GM23338 (cell line): Measurements from ENCODE around the gene CNTNAP2. TPM values are rescaled to one million over a fixed set of nuclear protein-coding genes. Genes with fewer than 3 reads are reported as not detected.

Experiments
- ATAC-seq: fragments of 200-7000 bp; cut with Tn5 transposase; 3 replicates; pipeline ENCODE4 v1.9.1; 2020
- DNase-seq: peaks from one replicate; pipeline ENCODE4 v3.0.0-alpha.2; 2015; ENCODE audit warnings: low spot score
- H2AFZ ChIP-seq: fragments of 200-600 bp; sonication (generic); 2 replicates; pipeline ENCODE4 v1.8.0; 2016; ENCODE audit warnings: antibody characterized with exemption, mild to moderate bottlenecking, moderate library complexity
- H3F3A ChIP-seq: fragments of 200-600 bp; sonication (generic); replicated peaks from 2 replicates; pipeline ENCODE4 v1.8.0; 2017; ENCODE audit warnings: antibody characterized with exemption, mixed run types, low read depth
- H3K27ac ChIP-seq: fragments of 200-600 bp; sonication (generic); 2 replicates; pipeline ENCODE4 v1.6.1; 2016; ENCODE audit warnings: low read depth
- H3K27me3 ChIP-seq: fragments of 200-600 bp; sonication (generic); 2 replicates; pipeline ENCODE4 v1.8.0; 2016; ENCODE audit warnings: mild to moderate bottlenecking, mixed run types, moderate library complexity; ENCODE audit not compliant: insufficient read depth
- H3K36me3 ChIP-seq: fragments of 200-600 bp; sonication (generic); 2 replicates; pipeline ENCODE4 v1.8.0; 2016; ENCODE audit warnings: mild to moderate bottlenecking; ENCODE audit not compliant: insufficient read depth
- H3K4me1 ChIP-seq: fragments of 200-600 bp; sonication (generic); 2 replicates; pipeline ENCODE4 v1.8.0; 2016; ENCODE audit warnings: mild to moderate bottlenecking, moderate library complexity; ENCODE audit not compliant: insufficient read depth
- H3K4me2 ChIP-seq: fragments of 200-600 bp; sonication (generic); 2 replicates; pipeline ENCODE4 v1.7.1; 2017; ENCODE audit warnings: mixed run types
- H3K4me3 ChIP-seq: fragments of 200-600 bp; sonication (generic); 2 replicates; pipeline ENCODE4 v1.6.1; 2016; ENCODE audit warnings: mixed run types
- H3K79me2 ChIP-seq: fragments of 200-600 bp; sonication (generic); replicated peaks from 2 replicates; pipeline ENCODE4 v1.8.0; 2017; ENCODE audit warnings: mild to moderate bottlenecking; ENCODE audit not compliant: insufficient read depth
- H3K9me2 ChIP-seq: fragments of 200-600 bp; sonication (generic); 2 replicates; pipeline ENCODE4 v1.8.0; 2017; ENCODE audit not compliant: insufficient read depth
- H4K20me1 ChIP-seq: fragments of 200-600 bp; sonication (generic); replicated peaks from 2 replicates; pipeline ENCODE4 v1.8.0; 2017; ENCODE audit warnings: mild to moderate bottlenecking; ENCODE audit not compliant: insufficient read depth
- H3K27ac Mint-ChIP-seq: 2 replicates; pipeline ENCODE4 v1.8.0; 2020; ENCODE audit warnings: inconsistent platforms, mild to moderate bottlenecking, moderate library complexity, mixed read lengths
- H3K27me3 Mint-ChIP-seq: 3 replicates; pipeline ENCODE4 v1.8.0; 2022; ENCODE audit warnings: low read depth, mild to moderate bottlenecking, moderate library complexity, mixed read lengths, inconsistent platforms; ENCODE audit not compliant: insufficient read depth, poor library complexity
- H3K36me3 Mint-ChIP-seq: 3 replicates; pipeline ENCODE4 v1.8.0; 2021; ENCODE audit warnings: low read depth, mild to moderate bottlenecking, inconsistent platforms, moderate library complexity, mixed read lengths
- H3K4me1 Mint-ChIP-seq: 3 replicates; pipeline ENCODE4 v1.8.0; 2020; ENCODE audit warnings: mild to moderate bottlenecking, inconsistent platforms, mixed read lengths
- H3K4me3 Mint-ChIP-seq: 3 replicates; pipeline ENCODE4 v1.8.0; 2021; ENCODE audit warnings: moderate library complexity, mild to moderate bottlenecking, inconsistent platforms, mixed read lengths
- H3K9me3 Mint-ChIP-seq: 3 replicates; pipeline ENCODE4 v1.8.0; 2020; ENCODE audit warnings: moderate library complexity, mild to moderate bottlenecking, inconsistent platforms, mixed read lengths
- CREB1 ChIP-seq: fragments of 250-450 bp; sonication (Bioruptor Pico); IDR thresholded peaks from 2 replicates; pipeline ENCODE4 v1.5.0; 2020; ENCODE audit warnings: low read depth, mild to moderate bottlenecking, moderate library complexity
- CTCF ChIP-seq, 2 experiments: fragments of 200-600 bp in 1 of 2; sonication (generic) in 1 of 2; conservative IDR thresholded peaks; 2 replicates each; pipeline versions ENCODE4 v1.5.1 to v1.6.1; 2016 to 2017; ENCODE audit warnings: antibody characterized with exemption in 2 of 2, low read depth in 2 of 2, mild to moderate bottlenecking in 2 of 2, moderate library complexity in 1 of 2
- EZH2 ChIP-seq: fragments of 200-600 bp; sonication (generic); IDR thresholded peaks from one replicate; pipeline ENCODE4 v1.8.0; 2017; ENCODE audit warnings: antibody characterized with exemption, mild to moderate bottlenecking, low read depth; ENCODE audit not compliant: unreplicated experiment
- JUNB ChIP-seq: IDR thresholded peaks from one replicate; pipeline ENCODE4 v1.6.1; 2016; ENCODE audit warnings: antibody characterized with exemption; ENCODE audit not compliant: unreplicated experiment
- NANOG ChIP-seq: IDR thresholded peaks from 2 replicates; pipeline ENCODE4 v1.6.1; 2016; ENCODE audit warnings: antibody characterized with exemption, borderline replicate concordance
- REST ChIP-seq: IDR thresholded peaks from one replicate; pipeline ENCODE4 v1.6.1; 2018; ENCODE audit warnings: antibody characterized with exemption; ENCODE audit not compliant: unreplicated experiment
- STAT1 ChIP-seq: IDR thresholded peaks from one replicate; pipeline ENCODE4 v1.6.1; 2016; ENCODE audit warnings: antibody characterized with exemption; ENCODE audit not compliant: unreplicated experiment
- ZNF331 ChIP-seq: fragments of 250-450 bp; sonication (Bioruptor Pico); IDR thresholded peaks from 2 replicates; pipeline ENCODE4 v1.5.0; 2020; ENCODE audit warnings: low read depth, mild to moderate bottlenecking, moderate library complexity
- ZNF462 ChIP-seq: fragments of 250-450 bp; sonication (Bioruptor Pico); IDR thresholded peaks from 2 replicates; pipeline ENCODE4 v1.5.0; 2020; ENCODE audit warnings: mild to moderate bottlenecking, moderate library complexity
- polyA plus RNA-seq: library from polyadenylated mRNA; unstranded; fragments of >200 nt; fragmentation: Nextera tagmentation; extraction: Ambion mirVana; gene quantifications from 2 replicates; pipeline ENCODE4 v1.2.1, GENCODE V29; 2016
- total RNA-seq: library from RNA; depleted of rRNA; stranded (reverse); fragments of >200 nt; shearing (Covaris generic); gene quantifications from 2 replicates; pipeline ENCODE4 v1.2.3, GENCODE V29; 2014

The CNTNAP2 gene
- total and polyA plus RNA-seq, 2 experiments from 2014 or later = 38.2 to 61.3 TPM

GRCh38 chr7:148147438-148147837 is 2030.8 kb downstream of the CNTNAP2 start (continued):
- no peak for TF ChIP-seq REST
- TF ChIP-seq STAT1 = no peak
- no peak for TF ChIP-seq ZNF462 (CRISPR knock-in tag)

- H3K36me3 ChIP-seq = no peaks in the 10 kb centered on the region; the same call in 1 of the 2 replicates
- no peaks in the 10 kb centered on the region for H3K27me3 ChIP-seq
- H3K4me3 ChIP-seq = no peak overlapping the region
- no peaks in the 10 kb centered on the region for H3K9me2 ChIP-seq
- H3K27ac ChIP-seq = no peak overlapping the region
- H2AFZ ChIP-seq = no peak overlapping the region
- H4K20me1 ChIP-seq = no peaks in the 10 kb centered on the region
- H3F3A ChIP-seq = no peaks in the 10 kb centered on the region
- Mint-ChIP-seq H3K27ac (no peak overlapping the region), H3K9me3 (peaks cover 50% of the 10 kb centered on the region), H3K36me3 (peaks cover 7% of the 10 kb centered on the region), H3K27me3 (no peaks in the 10 kb centered on the region), H3K4me1 (no peaks in the 10 kb centered on the region), H3K4me3 (no peak overlapping the region)
- DNase-seq (no peak), ATAC-seq (no peak)
- TF ChIP-seq STAT1 (no peak), CREB1 (CRISPR knock-in tag) (no peak), ZNF331 (CRISPR knock-in tag) (no peak), CTCF (conservative IDR thresholded peaks at IDR 0.05; ENCODE audit: low read depth in 2 of 2) (no peak), JUNB (no peak), NANOG (no peak), EZH2 (no peak)
- H3K4me2 ChIP-seq = no peak overlapping the region
- no peaks in the 10 kb centered on the region for H3K79me2 ChIP-seq
- no peaks in the 10 kb centered on the region for H3K4me1 ChIP-seq
Measured at GRCh38 chr7:148148456-148148855, 2031.9 kb downstream of the CNTNAP2 start.
